Stomach (tissue), 4 donors: ENCODE data around the gene ALG9.

Source experiments
- EP300 ChIP-seq: sonication (generic); formaldehyde crosslinking; IDR thresholded peaks from one replicate; pipeline ENCODE4 v1.6.1; 2017; ENCODE audit warnings: antibody characterized with exemption
- POLR2A ChIP-seq, 4 donors: fragments of 450-650 bp; IDR thresholded peaks; one replicate each; pipeline ENCODE4 v1.6.1; 2016; ENCODE audit warnings: antibody characterized with exemption in 4 of 4, control low read depth in 2 of 4, mild to moderate bottlenecking in 1 of 4, moderate library complexity in 1 of 4
- POLR2AphosphoS5 ChIP-seq, 3 donors: sonication (generic); formaldehyde crosslinking; IDR thresholded peaks; one replicate each; pipeline ENCODE4 v1.6.1; 2016; ENCODE audit warnings: antibody characterized with exemption in 3 of 3
- TF ChIP-seq, protein P1 (sequence below), 7 experiments: fragments of 450-650 bp in 4 of 7; fragments of 200-600 bp in 3 of 7; sonication (generic) in 3 of 7; IDR thresholded peaks; one replicate each; pipeline ENCODE4 v1.5.1; 2016 to 2019; ENCODE audit warnings: antibody characterized with exemption in 7 of 7, control low read depth in 2 of 7, mild to moderate bottlenecking in 1 of 7

DNA sequence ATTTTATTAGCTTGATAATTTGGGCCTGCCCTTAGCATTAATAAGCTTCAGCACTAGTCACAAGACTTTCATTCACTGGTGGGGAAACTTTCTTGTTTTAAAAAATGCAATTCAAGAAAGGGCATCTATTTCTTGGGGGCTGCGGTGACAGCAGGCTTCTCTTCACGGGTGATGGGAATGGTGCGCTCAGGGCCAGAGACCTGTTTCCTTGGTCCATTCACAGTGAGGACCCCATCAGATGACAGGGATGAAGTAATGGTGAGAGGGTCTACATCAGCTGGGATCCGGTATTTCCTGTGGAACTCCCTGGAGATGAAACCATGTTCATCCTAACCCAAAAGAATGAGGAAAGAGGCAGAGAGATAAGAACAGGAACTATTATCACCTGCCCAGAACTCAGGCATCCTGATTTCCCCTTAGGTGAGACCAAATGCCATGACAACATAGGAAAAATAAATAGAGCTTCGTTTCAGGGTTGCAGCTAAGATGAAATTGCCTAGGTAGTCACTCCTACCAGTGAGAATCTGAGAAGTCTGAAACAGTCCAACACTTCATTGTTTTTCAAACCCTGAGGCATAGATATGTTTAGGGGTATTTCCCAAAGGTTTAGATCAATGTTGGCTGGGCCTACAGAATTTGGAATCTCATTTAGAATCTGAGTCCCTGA is 37.4 kb upstream of the ALG9 start:
- TF ChIP-seq POLR2AphosphoS5 (IDR thresholded peaks at IDR 0.05) (no peak), POLR2A (IDR thresholded peaks at IDR 0.05) (no peak), EP300 (no peak)
- TF ChIP-seq, protein P1, sequence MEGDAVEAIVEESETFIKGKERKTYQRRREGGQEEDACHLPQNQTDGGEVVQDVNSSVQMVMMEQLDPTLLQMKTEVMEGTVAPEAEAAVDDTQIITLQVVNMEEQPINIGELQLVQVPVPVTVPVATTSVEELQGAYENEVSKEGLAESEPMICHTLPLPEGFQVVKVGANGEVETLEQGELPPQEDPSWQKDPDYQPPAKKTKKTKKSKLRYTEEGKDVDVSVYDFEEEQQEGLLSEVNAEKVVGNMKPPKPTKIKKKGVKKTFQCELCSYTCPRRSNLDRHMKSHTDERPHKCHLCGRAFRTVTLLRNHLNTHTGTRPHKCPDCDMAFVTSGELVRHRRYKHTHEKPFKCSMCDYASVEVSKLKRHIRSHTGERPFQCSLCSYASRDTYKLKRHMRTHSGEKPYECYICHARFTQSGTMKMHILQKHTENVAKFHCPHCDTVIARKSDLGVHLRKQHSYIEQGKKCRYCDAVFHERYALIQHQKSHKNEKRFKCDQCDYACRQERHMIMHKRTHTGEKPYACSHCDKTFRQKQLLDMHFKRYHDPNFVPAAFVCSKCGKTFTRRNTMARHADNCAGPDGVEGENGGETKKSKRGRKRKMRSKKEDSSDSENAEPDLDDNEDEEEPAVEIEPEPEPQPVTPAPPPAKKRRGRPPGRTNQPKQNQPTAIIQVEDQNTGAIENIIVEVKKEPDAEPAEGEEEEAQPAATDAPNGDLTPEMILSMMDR (IDR thresholded peaks at IDR 0.05) = no peak
